ENCODE results near the gene MYLK4.

Gene MYLK4

GRCh38 chr6:2715737-2716136, 35.0 kb downstream of the MYLK4 start:
- no peaks in the 10 kb centered on the region for H3K9me3 ChIP-seq (ENCODE audit: insufficient read depth, low read depth, low read length)
- H3K4me2 ChIP-seq (ENCODE audit: low read depth, low read length, poor library complexity, severe bottlenecking) = no peak overlapping the region
- no peaks in the 10 kb centered on the region for H3F3A ChIP-seq (ENCODE audit: low read depth)
- H3K9me2 ChIP-seq (replicated peaks; ENCODE audit: low read depth, low read length) = no peaks in the 10 kb centered on the region
- TF ChIP-seq EZH2phosphoT487 (IDR thresholded peaks at IDR 0.05; ENCODE audit: borderline replicate concordance) (no peak), CTCF (conservative IDR thresholded peaks at IDR 0.05; ENCODE audit: low read length) (no peak)
- H3K27me3 ChIP-seq (ENCODE audit: insufficient read depth, low read length, poor library complexity, severe bottlenecking) = no peaks in the 10 kb centered on the region
- H2AFZ ChIP-seq (ENCODE audit: low read length) = no peak overlapping the region
- H3K4me1 ChIP-seq (ENCODE audit: insufficient read depth, low read length, poor library complexity, severe bottlenecking) = peaks cover 14% of the 10 kb centered on the region
- no peak overlapping the region for H3K9ac ChIP-seq (ENCODE audit: low read depth, low read length, poor library complexity, severe bottlenecking)
- no peak overlapping the region for H3K4me3 ChIP-seq (ENCODE audit: low read length, poor library complexity, severe bottlenecking)
- H4K20me1 ChIP-seq (ENCODE audit: insufficient read depth, low read length, poor library complexity, severe bottlenecking) = no peaks in the 10 kb centered on the region
- H3K36me3 ChIP-seq (ENCODE audit: insufficient read depth, low read length) = no peaks in the 10 kb centered on the region
- H3K79me2 ChIP-seq (ENCODE audit: insufficient read depth, low read length) = no peaks in the 10 kb centered on the region

GRCh38 chr6:2714111-2714895, 36.4 kb downstream of the MYLK4 start:
- no peak overlapping the region for H3K4me3 ChIP-seq (ENCODE audit: low read length, poor library complexity, severe bottlenecking)
- H3K9ac ChIP-seq (ENCODE audit: low read depth, low read length, poor library complexity, severe bottlenecking) = no peak overlapping the region
- no peaks in the 10 kb centered on the region for H4K20me1 ChIP-seq (ENCODE audit: insufficient read depth, low read length, poor library complexity, severe bottlenecking)
- H3K79me2 ChIP-seq (ENCODE audit: insufficient read depth, low read length) = no peaks in the 10 kb centered on the region
- TF ChIP-seq CTCF (conservative IDR thresholded peaks at IDR 0.05; ENCODE audit: low read length) (no peak), EZH2phosphoT487 (IDR thresholded peaks at IDR 0.05; ENCODE audit: borderline replicate concordance) (no peak)
- no peaks in the 10 kb centered on the region for H3K9me2 ChIP-seq (replicated peaks; ENCODE audit: low read depth, low read length)
- H3K36me3 ChIP-seq (ENCODE audit: insufficient read depth, low read length) = no peaks in the 10 kb centered on the region
- no peaks in the 10 kb centered on the region for H3K27me3 ChIP-seq (ENCODE audit: insufficient read depth, low read length, poor library complexity, severe bottlenecking)
- no peak overlapping the region for H3K4me2 ChIP-seq (ENCODE audit: low read depth, low read length, poor library complexity, severe bottlenecking)
- H3K9me3 ChIP-seq (ENCODE audit: insufficient read depth, low read depth, low read length) = no peaks in the 10 kb centered on the region; the same call in 1 of the 2 replicates
- H2AFZ ChIP-seq (ENCODE audit: low read length) = no peak overlapping the region
- H3K4me1 ChIP-seq (ENCODE audit: insufficient read depth, low read length, poor library complexity, severe bottlenecking) = peaks cover 12% of the 10 kb centered on the region
- H3F3A ChIP-seq (ENCODE audit: low read depth) = no peaks in the 10 kb centered on the region

GRCh38 chr6:2713473-2714110, 37.1 kb downstream of the MYLK4 start:
- Histone ChIP-seq H3K4me1 (ENCODE audit: insufficient read depth, low read length, poor library complexity, severe bottlenecking) (peaks cover 5% of the 10 kb centered on the region), H3K4me3 (ENCODE audit: low read length, poor library complexity, severe bottlenecking) (no peak overlapping the region), H3K79me2 (ENCODE audit: insufficient read depth, low read length) (no peaks in the 10 kb centered on the region), H3K9me2 (replicated peaks; ENCODE audit: low read depth, low read length) (no peaks in the 10 kb centered on the region), H2AFZ (ENCODE audit: low read length) (no peak overlapping the region), H3K27me3 (ENCODE audit: insufficient read depth, low read length, poor library complexity, severe bottlenecking) (no peaks in the 10 kb centered on the region), H3K9ac (ENCODE audit: low read depth, low read length, poor library complexity, severe bottlenecking) (no peak overlapping the region), H3K36me3 (ENCODE audit: insufficient read depth, low read length) (no peaks in the 10 kb centered on the region), H3K4me2 (ENCODE audit: low read depth, low read length, poor library complexity, severe bottlenecking) (no peak overlapping the region), H3K9me3 (ENCODE audit: insufficient read depth, low read depth, low read length) (no peaks in the 10 kb centered on the region; the same call in 1 of the 2 replicates), H4K20me1 (ENCODE audit: insufficient read depth, low read length, poor library complexity, severe bottlenecking) (no peaks in the 10 kb centered on the region), H3F3A (ENCODE audit: low read depth) (no peaks in the 10 kb centered on the region)
- no peak for TF ChIP-seq CTCF (conservative IDR thresholded peaks at IDR 0.05; ENCODE audit: low read length)
- TF ChIP-seq EZH2phosphoT487 (IDR thresholded peaks at IDR 0.05; ENCODE audit: borderline replicate concordance) = no peak

Data from Loucy (cell line).